ENCODE data around the gene CCDC178.
"Not testable (repeated sequence)": the region's sequence is repeated elsewhere in the genome, so short reads cannot be mapped to it uniquely, and the experiment has no call there.

CCDC178 gene

DNA sequence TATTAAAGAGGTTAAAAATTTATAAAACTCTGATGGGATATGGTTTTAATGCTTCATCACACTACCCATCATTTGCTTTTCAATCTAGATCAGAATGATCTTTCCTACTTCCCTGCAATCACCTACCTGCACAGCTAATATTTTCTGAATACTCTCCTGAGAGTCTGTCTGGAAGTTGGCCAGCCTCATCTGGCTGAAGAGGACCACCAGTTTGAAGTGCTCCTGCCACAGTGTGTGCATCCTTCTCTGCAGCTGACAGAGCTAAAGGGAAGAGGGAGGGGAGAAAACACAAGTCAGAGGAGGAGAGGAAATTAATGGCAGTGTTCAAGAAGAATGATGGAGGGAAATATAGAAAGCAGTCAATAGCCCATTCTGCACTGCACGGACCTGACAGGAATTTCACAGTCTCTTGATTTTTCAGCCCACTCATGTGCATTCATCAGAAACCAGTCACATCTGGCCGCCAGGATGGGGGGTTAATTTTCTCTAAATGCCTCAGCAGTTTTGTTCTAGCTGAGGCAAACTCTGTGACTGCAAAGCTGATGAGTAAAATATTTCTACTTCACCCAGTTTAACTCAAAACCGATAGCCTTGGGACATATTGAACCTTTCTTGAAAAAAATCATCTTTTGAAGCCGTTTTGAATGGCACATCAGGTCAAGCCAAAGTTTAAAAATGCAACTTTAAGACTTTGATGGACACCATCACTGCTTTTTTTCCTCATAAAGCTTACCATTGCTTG is 465.9 kb downstream of the CCDC178 start:
- no peak for DNase-seq

- DNase-seq, result no peak
Observed at GRCh38 chr18:32968248-32968647, 472.3 kb downstream of the CCDC178 start.

DNA sequence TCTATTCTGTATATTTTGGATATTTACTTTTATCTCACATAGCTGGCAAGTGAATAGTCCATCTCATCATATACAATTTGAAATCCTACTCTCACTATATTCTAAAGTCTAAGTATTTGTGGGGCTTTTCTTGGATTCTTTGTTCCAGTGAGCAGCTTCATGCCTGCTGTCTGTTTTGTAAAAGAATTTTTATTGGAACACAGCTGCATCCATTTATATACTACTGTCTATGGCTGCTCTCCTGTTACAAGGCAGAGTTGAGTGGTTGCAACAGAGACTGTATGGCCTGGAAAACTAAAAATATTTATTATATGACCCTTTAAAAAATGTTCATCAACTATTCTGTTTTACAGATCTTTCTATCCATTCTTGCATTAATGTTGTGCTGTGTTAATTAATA is 474.4 kb downstream of the CCDC178 start:
- no peak for DNase-seq

- no peak for DNase-seq
Observed at GRCh38 chr18:32961538-32961937, 479.0 kb downstream of the CCDC178 start.

GRCh38 chr18:32958746-32959145 is 481.8 kb downstream of the CCDC178 start:
- no peak for DNase-seq

DNA sequence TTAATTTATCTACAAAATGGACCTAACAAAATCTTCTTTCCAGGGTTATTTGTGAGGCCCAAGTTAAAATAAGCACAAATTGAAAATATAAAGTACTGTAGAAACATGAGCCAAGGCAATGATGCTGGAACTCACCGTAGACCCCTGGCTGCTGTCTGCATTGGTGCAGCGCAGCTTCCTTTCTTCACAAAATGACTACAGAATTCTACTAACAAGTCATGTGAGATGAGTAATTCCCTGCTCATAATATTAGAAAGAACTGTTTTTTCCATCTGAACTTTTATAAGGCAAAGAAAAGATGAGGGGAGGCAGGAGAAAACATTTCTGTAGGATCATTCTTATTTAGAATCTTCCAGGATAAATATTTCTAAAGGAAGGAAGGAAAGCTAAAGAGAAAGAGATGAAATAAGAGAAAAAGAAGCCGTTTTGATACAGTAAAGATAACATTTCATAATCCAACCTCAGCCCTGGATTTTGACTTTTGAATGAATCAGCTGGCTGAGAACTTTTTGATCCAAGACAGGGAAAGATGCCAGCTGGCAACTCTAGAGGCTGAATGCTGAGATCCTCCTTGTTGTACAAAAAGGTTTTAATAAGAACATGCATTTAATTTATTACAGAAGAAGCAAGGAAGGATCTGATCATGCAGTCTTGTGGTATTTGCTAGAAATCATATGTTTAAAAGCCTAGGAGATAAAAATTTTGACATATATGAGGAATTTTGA is 483.8 kb downstream of the CCDC178 start:
- DNase-seq, result no peak

DNA sequence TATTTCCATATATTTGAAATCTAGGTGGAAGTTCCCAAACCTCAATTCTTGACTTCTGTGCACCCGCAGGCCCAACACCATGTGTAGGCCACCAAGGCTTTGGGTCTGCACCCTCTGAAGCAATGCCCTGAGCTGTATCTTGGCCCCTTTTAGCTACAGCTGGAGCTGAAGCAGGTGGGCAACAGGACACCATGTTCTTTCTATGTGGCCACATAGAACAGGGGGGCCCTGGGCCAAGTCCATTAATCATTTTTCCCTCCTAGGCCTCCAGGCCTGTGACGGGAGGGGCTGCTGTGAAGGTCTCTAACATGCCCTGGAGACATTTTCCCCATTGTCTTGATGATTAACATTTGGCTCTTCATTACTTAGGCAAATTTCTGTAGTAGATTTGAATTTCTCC is 488.2 kb downstream of the CCDC178 start:
- DNase-seq, result not testable (repeated sequence)

DNA sequence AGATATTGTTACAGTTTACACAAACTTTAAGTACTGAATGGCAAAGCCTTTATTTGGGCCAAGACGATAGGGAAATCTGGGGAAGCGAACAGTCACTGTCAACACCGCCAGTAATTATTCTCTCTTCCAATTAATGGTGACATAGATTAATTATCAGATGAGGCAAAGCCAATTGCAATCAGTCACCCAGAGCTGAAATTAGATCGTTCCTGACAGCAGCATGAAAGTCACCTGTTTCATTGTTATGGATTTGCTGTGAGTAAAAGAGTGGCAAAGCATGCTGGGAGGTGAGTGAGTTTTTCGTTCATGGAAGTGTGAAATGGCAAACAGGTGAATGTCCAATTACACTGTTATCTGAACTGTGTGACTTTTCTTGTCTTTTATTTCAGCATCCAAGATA is 502.9 kb downstream of the CCDC178 start:
- DNase-seq, result no peak

DNA sequence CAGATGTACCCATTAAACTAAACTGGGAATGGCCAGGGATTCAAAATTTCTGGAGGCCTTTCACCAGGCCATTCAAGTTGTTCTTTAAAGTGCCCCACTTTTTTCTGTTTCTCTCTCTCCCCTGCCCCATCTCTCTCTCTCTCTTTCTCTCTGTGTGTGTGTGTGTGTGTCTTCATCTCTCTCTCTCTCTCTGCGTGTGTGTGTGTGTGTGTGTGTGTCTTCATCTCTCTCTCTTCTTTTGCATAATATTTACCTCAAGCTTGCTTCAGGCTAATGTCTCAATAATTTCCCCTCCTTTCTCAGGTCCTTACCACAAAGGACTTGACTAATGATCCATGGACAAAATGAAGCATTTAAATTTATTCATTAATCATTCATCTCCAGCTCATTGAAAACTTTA is 503.5 kb downstream of the CCDC178 start:
- no peak for DNase-seq

GRCh38 chr18:32934201-32934600 is 506.3 kb downstream of the CCDC178 start:
- no peak for DNase-seq

- peak; percentile 30 for DNase-seq
Observed at GRCh38 chr18:32930695-32931301, 509.7 kb downstream of the CCDC178 start.

DNA sequence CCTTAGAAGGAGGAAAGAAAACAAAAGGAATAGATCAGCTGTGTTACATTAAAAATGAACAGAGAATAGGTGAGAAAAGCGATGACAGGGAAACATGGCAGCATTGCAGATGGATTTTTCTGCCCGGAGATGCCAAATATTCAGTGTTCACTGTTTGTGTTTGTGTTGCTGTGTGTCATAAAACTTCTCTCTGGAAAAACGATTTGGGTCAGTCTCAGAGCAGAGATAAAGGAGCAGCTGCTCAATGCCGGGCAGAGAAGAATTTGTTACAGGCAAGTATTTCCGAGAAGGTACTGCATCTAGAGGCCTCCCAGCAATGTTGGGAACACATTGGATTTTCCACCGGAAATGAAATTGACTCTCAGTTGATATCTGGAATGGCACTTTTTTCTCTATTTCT is 511.3 kb downstream of the CCDC178 start:
- no peak for DNase-seq

DNA sequence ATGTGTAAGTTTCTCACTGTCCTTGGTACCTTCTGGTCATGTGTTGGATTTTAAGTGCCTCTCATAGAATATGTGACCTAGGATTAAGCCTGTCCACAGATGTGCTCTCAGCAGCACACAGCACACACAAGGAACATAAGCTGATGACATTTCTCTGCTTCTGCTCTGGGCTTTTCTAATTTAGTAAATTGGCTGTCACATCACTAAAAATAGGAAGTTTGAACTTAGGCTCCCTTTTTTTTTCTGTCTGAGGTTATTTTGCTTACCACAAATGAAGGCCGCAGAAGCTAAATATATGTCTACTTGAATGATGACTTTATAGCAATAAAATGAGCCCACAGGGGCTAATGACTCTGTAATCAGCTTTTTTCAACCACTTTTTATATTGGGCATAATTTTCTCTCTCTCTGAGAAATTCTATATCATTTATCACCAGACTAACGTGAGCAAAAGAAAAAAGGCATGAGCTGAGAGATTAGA is 517.5 kb downstream of the CCDC178 start:
- no peak for DNase-seq

- no peak for DNase-seq
Observed at GRCh38 chr18:32920796-32921787, 519.4 kb downstream of the CCDC178 start.

DNA sequence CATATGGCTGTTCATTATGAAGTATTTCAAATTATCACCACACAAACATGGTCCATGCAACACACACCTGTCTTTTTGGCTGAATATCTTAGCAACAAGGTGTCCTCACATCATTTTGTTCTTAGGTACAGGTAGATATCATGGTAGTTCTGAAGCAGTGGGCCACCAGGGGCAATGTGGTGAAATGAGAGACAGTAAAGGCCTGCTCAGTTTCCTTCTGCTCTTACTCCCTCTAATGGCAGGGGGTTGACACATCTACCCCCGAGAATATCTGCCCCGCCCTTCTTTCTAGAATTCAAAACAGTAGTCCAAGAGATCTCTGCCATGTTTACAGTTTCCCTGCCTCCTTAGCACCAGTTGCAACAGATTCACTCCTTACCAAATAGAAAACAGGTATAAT is 520.7 kb downstream of the CCDC178 start:
- DNase-seq, result no peak

DNA sequence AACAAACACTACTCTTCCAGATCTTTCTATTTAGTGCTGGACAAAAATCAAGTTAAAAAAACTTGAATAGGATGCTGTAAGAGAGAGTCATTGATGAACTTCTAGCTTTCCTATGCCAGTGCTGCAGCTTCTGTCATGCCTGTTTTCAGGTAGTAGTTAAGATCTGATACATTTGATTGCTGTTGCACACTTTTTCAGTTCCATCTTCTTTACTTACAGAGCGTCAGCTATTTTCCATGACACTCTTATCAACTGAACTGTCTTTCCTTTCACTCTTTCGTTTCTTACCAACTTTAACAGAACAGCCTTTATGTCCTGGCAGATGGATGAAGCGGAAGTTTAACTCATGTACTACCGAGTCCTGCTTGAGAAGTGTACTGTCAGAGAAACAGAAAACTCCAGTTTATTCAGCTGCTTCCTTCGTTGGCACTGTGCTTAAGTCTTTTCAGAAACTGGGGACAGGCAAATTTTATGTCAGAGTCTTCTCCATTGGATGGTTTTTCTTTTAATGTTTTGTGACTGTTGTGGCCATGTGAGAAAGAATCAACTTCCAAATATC is 521.8 kb downstream of the CCDC178 start:
- DNase-seq, result no peak

DNA sequence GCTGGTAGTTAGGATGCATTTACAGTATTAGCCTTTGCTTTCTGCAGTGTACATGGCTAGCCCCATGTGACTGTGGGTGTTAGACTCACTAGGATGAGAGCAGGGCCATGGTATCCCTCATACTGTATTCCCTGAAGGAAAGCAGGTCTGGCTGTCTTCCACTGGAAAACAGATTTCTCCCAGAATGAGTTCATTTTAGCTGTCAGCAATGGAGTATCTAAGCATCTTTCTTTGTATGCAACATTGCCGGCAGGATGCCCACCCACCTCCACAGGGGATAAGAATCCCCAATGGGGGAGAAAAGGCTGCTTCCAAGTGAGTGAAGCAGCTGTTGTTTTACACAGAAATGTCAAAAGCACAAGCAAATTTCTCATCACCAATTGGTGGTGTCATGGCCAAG is 525.0 kb downstream of the CCDC178 start:
- DNase-seq, result no peak

DNA sequence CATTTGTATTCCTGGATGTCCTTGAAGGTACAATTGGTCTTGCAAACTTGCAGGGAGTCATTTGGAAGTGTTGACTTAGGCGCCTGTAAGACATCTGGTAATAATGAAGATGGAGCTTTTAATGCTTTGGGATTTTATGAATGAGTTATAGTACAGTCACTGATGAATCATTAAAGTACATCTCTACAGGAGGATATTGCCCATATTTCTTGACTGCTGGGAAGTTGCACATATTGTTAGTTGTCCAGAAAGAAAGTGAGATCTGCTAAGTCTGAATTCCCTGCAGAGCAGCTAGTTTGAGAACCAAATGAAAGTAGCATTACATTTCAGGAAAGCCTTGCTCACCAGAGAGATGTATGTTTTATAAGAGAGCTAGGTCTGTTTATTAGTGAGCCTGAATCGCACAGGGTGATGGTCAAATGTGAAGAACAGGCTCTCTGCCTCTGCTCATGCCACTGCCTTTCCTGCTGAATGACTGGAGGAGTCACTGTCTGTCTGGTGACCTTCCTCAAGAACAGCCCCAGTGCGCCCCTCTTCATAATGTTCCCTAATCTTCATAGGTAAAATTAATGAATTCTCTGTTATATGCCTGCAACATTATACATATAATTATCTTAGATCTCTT is 528.7 kb downstream of the CCDC178 start:
- DNase-seq, result no peak

GRCh38 chr18:32910694-32911296 is 529.7 kb downstream of the CCDC178 start:
- DNase-seq, result no peak

DNA sequence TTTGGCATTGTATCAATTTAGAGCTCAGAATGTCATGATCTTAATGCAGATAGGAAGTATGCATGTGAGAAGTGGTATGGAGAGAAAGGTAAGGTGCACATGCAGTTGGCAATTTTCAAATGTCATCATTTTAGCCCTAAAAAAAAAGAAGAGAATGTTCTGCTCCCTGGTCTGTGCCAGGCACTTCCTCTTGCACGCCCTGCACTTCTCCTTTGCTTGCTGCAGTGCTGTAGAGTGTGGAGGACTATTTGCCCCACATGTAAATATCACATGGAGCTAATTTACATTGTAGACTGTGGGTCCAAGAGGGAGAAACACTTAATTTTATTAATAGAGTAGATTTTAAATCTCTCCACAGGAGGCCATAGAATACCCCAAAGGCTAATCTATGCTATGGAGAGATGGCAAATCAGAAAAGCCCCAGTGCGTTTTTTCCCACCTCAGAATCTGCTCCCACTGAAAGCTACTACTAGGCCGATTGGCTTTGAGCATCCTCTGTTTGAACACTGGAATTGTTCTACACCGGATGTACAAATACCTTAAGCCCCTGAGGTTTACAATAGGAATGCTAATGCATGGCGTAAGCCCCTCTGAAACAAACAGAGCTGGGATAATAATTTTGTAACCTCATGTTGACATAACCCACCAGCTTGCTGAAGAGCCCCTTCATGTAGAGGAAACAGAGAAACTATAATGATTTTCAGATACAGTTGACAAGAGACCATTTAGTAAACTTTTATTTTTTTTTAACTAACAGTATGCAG is 530.5 kb downstream of the CCDC178 start:
- DNase-seq, result no peak

- DNase-seq, result no peak
Observed at GRCh38 chr18:32908424-32908805, 532.1 kb downstream of the CCDC178 start.

Measured in DMS 273 treated with DMSO at 0.1 percent for 48 hours (cell line).